SW480 (cell line): Measurements from ENCODE around the gene CAV3.
A peak's percentile ranks its signal among the peaks of the same experiment; 100 is the strongest.

Experiments used
- DNase-seq: peaks from one replicate; pipeline ENCODE4 v3.0.0-alpha.2; 2016; ENCODE audit warnings: low spot score

CAV3 gene

GRCh38 chr3:8734908-8735307 lies 1.3 kb downstream of the CAV3 start:
- no peak for DNase-seq

DNA sequence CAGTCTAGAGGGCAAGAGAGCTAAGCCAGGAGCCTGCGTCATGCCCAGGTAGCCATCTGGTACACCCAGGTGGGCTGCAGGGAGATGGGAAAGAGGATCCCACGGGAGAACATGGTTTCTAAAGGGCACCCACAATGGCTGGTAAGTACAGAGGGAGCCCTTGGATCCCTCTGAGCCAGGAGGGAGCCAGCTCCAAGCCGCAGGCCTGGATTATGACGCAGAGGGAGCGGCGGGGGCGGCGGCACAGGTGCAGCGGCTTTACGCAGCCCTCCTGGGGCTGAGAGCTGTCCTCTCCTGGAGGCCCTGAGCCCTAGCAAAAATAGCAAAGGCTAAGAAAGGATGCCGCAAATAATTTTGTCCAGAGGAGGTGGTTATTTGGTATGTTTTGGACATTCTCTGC lies 2.8 kb downstream of the CAV3 start:
- no peak for DNase-seq

DNA sequence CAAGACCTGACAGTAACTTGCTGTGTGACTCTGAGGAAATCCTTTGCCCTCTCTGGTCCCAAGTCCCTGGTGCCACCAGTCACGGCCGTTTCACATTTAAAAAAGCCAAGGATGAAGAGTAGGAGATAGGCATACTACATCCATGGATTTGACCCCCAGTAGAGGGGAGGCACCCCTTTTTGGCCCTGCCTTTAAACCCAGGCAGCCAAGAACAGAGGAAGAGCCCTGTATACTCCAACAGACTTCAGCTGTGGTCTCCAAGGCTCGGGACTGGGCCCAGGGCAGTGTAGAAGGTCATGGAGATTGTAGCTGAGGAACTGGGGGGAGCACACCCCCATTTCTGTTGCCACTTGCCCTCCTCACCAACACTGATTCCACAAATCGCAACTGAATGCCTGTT lies 3.7 kb downstream of the CAV3 start:
- DNase-seq = no peak

DNA sequence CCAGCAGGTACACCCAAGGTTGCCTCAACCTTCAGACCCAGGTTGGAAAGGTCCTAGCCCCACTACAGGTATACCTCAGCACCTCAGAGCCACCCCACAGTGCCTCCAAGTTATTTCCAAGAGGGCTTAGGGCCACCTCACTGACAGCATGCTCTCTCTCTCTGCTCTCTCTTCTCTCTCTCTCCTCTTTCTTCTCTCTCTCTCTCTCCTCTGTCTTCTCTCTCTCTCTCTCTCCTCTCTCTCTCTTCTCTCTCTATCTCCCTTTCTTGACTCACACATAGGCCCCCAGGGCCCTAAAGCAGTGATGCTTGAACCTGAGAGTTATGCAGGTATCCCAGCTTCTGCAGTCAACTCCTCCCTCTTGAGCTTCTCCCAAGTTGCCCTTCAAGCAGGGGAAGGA lies 4.2 kb downstream of the CAV3 start:
- DNase-seq = no peak

DNA sequence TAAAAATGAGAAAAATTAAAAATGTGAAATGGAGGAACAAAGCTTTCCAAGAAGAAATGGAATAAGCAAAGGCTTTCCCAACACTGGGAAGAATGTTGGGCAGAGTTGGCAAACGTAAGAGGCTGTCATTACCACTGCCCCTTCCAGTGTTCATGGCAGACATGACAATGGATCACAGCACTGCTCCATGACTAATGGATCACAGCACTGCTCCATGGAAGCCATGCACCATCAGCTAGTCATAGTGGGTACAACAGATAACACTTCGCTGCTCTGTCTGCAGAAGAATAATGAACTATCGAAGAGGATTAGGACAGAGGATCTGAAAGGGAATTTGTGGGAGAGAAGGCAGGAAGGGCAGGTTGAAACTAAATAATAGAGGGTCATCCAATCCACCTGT lies 5.0 kb downstream of the CAV3 start:
- DNase-seq = no peak

- peak; percentile 78 for DNase-seq
These were observed 6.3 kb downstream of the CAV3 start for GRCh38 chr3:8739757-8740504.

GRCh38 chr3:8741581-8742261 lies 8.1 kb downstream of the CAV3 start:
- peak; percentile 83 for DNase-seq

DNA sequence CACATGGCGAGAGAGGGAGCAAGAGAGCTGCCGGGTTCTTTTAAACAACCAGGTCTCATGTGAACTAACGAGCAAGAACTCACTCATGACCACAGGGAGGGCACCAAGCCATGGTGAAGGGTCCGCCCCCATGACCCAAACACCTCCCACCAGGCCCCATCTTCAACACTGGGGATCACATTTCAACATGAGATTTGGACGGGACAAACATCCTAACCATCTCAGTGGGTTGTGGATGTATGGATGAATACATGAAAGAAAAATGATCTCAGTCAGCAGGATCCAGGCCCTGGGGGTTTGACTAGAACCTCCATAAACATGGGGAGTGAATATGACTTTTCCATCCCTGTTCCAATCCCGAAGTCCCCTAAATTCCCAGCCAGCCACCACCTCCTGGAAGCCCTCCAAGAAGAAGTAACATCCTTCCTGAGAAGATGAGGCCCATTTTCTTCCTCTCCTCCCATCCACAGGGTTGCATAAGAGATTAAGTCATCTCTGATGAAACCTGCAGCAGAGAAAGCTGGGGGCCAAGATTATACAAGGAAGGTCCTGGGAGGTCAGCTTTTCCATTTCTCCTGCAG lies 9.5 kb downstream of the CAV3 start:
- DNase-seq = no peak

- DNase-seq = no peak
These were observed 10.3 kb downstream of the CAV3 start for GRCh38 chr3:8743911-8744310.

GRCh38 chr3:8745619-8746370 lies 12.2 kb downstream of the CAV3 start:
- DNase-seq = no peak

GRCh38 chr3:8746780-8747345 lies 13.3 kb downstream of the CAV3 start:
- no peak for DNase-seq

GRCh38 chr3:8749316-8749715 lies 15.7 kb downstream of the CAV3 start:
- DNase-seq = no peak

- DNase-seq = no peak
These were observed 19.2 kb downstream of the CAV3 start for GRCh38 chr3:8752832-8753231.

GRCh38 chr3:8755097-8755496 lies 21.5 kb downstream of the CAV3 start:
- DNase-seq = no peak

- DNase-seq = no peak
These were observed 22.1 kb downstream of the CAV3 start for GRCh38 chr3:8755564-8756237.

DNA sequence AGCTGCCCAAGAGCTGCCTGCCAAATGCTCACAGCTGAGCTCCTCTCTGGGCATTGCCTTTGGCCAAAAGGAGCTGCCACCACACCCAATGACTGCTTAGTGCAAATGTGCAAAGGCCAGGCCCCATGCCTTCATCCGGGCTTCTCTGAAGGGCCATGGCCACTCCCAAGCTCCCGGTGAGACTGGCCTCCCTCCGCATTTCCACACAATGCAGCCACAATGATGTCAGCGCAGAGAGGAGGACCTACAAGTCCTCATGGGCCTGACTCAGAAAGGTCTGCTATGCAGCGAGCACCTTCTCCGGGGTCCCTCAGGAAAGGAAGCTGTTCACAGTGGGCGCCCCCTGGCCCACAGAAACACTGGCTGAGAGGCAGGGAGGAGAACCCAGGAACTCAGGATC lies 23.1 kb downstream of the CAV3 start:
- DNase-seq = no peak

GRCh38 chr3:8757551-8758518 lies 24.2 kb downstream of the CAV3 start:
- DNase-seq = no peak

GRCh38 chr3:8759038-8759707 lies 25.6 kb downstream of the CAV3 start:
- no peak for DNase-seq

GRCh38 chr3:8760091-8760490 lies 26.5 kb downstream of the CAV3 start:
- no peak for DNase-seq

GRCh38 chr3:8760506-8760905 lies 26.9 kb downstream of the CAV3 start:
- DNase-seq = no peak
